Occipital lobe (tissue), 2 donors: Measurements from ENCODE around the gene MAP2K5. TPM values are rescaled to one million over a fixed set of nuclear protein-coding genes. Genes with fewer than 3 reads are reported as not detected.
"Not testable (repeated sequence)": the region's sequence is repeated elsewhere in the genome, so short reads cannot be mapped to it uniquely, and the experiment has no call there.

Experiments
- DNase-seq: peaks from one replicate; lab custom pipeline; 2025; lab: John Stamatoyannopoulos, UW
- total RNA-seq: library from RNA; depleted of rRNA; stranded (reverse); fragments of >200 nt; gene quantifications from one replicate; pipeline ENCODE4 v1.2.3, GENCODE V29; 2014

MAP2K5 gene
- total RNA-seq, 1 donor from 2014 or later = 12.8 TPM

DNA sequence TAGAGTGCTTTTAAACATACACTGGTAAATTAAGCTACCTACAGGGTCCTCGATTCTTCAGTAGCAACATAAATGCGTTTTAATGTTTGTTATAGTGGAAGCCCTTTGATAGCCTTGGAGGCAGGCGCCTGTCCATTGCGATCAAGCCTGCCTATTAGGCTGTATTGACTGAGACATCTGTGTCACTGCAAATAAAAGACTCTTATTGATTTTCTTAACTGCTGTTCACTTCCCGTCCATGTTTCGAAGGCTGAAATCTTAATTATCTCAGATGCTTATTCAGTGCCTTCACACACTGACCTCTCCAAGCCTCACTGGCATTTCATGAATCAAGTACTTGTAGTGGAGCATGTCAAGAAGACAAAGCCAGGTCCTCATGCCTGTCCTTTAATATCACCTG, 51.1 kb downstream of the MAP2K5 start:
- no peak for DNase-seq

GRCh38 chr15:67594770-67595169, 52.3 kb downstream of the MAP2K5 start:
- DNase-seq = no peak

- no peak for DNase-seq
Measured at GRCh38 chr15:67595572-67595971, 53.1 kb downstream of the MAP2K5 start.

DNA sequence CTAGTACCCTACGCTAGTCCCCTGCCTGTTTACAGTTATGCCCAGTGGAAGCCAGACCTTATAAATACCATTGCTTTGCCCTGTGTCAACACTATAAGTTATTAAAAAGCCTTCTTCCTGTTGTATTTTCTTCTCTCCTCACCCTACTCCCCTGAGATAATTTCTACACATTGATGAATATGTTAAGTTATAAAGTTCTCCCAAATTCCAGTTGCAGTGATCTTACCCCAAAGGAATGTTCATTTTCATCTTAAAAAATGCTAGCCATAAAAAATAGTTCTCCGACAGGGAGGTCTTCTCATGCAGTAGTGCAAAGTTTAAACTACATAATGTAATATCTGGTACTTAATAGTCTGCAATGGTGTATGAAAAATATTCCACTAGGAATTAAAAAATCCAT, 58.6 kb downstream of the MAP2K5 start:
- DNase-seq = no peak

- DNase-seq = no peak
Measured at GRCh38 chr15:67603063-67603462, 60.6 kb downstream of the MAP2K5 start.

DNA sequence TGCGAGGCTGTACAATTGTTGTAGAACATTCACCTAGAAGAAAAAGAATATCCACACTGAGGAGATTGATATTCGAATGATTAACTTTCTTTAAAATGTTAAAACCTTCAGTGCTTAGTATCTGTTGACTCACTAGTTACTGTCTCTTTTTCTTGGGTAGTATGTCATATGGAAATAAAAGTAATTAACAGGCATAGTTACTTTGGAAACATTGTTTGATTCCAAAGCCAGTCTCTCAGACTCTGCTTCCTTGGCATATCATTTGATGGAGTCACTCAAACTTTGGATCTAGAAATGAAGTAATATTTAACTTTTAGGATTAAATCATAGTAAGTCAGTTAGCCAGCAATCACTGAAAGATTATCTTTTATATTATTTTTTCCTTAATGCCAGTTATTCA, 63.4 kb downstream of the MAP2K5 start:
- DNase-seq = no peak

DNA sequence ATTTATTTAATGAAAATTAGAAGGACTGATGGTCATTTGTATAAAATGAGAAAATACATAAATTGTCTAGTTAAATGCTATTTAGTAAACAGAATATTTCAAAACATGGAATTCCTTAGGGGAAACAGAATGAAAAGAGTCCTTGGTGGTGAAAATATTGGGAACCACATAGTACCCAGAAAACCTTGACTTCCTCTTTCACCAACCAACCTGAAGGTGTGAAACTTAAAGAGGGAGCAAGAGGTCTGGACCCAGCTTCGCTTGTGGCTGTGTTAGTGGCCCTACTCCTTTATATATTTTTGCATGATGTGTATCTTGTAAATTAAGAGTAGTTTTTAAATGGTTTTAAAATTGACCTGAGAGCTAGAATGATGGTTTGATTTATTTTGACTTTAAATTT, 64.2 kb downstream of the MAP2K5 start:
- DNase-seq = no peak

DNA sequence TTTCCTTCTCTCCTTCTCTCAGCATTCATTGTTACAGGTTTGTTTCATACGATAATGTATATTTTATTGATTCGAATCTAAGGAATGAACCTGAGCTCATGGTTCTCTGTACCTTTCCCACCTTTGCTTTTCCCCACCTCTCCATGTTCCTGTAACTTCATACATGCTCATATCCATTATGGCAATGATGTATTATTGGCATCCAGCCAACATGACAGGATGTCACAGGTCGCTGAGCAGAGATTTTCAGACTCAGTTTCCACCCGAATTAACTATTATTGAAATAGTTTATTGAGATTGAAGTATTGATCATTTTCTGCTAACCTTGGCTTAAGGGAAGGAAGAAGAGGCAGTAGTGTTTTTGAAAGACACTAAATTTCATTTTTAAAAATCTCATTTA, 64.8 kb downstream of the MAP2K5 start:
- DNase-seq = no peak

DNA sequence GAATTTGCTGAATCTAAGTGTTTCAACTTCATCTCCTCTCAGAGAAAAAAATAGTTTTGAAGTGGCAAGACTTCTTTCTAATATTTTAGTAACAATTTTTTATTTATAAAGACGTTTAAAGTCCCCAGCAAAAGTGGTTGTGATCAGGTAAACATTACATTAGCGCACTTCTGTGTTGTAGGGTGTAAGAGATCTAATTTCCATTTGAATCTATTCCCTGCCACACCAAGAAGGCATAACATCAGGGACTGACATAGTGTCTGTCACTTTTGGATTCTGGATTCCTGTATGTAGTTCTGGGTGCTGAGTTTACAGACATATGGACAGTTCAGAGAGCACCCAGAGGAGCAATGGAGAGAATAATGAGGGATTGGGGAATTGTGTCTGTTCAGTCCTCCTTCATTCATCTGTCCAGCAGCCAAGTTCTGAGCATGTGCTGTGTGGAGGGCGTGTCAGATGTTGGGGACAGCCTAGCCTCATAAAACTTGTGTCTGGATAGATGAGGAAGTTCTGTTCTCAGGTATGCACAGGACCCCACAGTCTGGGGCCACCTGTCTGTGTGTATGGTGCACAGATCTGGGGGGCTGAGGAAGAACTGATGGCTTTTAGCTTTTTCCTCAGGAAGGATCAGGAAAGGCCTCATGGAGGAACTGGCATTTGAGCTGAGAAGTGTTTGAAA, 65.6 kb downstream of the MAP2K5 start:
- DNase-seq = no peak

DNA sequence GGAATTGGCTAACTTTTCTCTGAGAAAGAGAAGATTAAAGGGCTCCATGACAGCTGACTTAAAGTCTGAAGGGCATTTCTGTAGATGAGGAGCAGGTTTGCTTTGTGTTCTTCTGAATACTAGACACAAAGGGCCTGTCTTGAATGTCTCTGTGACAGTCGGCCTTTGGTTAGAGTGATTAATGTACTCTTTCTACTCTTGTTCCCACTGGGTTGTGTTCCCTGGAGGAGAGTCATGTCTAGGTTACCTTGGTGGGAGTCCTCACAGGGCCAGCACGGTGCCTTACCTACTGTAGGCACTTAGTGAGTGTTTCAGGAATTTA, 66.1 kb downstream of the MAP2K5 start:
- DNase-seq = no peak

DNA sequence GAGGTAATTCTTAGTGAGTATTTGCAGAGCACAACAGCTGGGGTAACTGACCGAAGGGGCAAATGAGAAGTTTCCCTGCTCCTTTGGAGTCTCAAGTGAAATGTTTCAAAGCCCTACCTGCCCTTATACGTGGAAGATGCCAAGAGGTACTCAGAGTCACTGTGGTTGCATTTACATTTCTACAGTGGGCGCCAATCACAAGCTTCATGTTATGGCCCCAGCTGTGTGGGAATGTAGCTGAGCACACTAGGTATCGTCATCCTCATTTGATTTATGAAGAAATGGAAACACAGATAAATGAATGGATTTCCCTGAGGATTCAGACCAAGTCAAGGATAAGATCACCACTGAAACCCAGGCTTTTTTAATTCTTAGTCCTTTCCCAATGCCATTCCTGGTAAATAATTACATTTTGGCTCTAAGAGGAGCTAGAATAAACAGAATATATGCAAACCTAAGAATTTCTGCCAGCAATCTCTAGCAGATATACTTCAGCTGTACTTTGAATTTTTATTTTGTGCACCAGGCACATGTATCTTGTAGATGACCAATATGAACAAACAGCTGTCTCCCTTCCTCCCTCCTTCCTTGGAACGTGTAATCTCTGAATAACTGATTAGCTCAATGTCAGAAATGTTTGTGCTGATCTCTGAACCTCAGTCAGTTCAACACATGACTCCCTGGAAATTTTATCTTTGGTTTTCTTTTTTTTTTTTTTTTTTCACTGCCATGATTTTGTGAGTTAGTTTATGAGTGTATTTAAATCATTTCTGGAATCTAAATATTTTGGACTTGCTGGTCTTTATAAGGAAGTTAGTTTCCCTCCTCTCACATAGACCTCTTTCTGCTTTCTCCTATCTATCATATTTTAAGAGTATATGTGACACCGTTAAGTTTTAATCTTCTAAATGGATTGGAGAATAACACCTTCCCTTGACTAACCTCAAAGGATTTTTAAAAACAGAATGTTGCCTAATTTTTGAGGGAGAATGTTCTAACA, 69.2 kb downstream of the MAP2K5 start:
- DNase-seq = no peak

GRCh38 chr15:67613211-67613610, 70.7 kb downstream of the MAP2K5 start:
- DNase-seq = no peak

GRCh38 chr15:67613708-67614107, 71.2 kb downstream of the MAP2K5 start:
- DNase-seq = no peak

- DNase-seq = not testable (repeated sequence)
Measured at GRCh38 chr15:67615131-67615534, 72.6 kb downstream of the MAP2K5 start.

DNA sequence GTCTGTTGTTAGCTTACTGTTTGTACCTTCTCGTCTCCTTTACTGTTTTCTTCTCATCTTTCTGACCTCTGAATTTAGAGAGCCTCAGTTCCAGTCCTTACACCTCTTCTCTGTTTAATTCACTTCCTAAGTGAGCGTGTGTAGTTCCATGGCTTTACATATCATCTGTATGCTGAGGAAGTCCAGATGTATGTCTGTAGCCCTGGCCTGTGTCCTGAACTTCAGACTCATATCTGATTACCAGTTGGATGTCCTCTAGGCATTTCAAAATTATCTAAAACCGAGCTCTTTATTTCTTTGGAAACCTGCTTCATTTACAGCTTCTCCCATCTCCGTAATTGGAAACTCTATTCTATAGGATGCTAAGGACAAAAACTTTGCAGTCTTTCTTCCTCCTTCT, 75.8 kb downstream of the MAP2K5 start:
- DNase-seq = no peak

DNA sequence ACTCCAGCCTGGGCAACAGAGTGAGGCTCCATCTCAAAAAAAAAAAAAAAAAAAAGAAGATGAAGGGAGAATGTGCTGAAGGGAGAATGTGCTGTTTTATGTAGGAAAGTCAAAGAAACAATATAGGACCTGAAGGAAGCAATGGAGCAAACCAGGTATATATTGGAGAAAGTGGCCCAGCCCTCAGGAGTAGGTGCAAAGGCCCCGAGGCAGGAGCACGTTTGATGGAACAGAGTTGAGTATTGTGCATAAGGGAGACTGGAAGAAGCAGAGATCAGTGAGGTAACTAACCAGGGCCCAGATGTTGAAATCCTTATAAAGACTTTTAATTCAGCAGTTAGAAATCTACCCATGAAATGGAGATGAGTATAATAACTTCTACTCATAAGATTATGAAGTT, 79.6 kb downstream of the MAP2K5 start:
- DNase-seq = no peak

- DNase-seq = no peak
Measured at GRCh38 chr15:67632261-67632660, 89.8 kb downstream of the MAP2K5 start.

- DNase-seq = not testable (repeated sequence)
Measured at GRCh38 chr15:67635950-67636349, 93.4 kb downstream of the MAP2K5 start.

DNA sequence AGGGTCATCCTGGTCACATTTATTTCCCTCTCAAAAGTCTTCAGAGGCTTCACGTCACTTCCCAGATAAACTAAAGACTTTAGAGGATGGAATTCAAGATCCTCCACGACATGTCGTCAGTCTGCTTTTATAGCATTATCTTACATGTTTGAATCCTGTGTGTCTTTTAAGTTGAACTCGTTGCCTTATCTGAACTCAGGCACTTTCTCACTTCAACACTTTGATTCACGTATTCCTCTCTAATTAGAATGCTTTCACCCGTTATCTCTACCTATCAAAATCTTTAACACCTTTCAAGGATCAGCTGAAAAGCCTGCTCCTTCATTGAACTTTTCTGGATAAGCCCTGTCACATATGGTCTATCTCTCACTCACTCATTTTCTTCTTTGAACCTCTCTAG, 97.1 kb downstream of the MAP2K5 start:
- no peak for DNase-seq

- DNase-seq = no peak
Measured at GRCh38 chr15:67641453-67641852, 99.0 kb downstream of the MAP2K5 start.

DNA sequence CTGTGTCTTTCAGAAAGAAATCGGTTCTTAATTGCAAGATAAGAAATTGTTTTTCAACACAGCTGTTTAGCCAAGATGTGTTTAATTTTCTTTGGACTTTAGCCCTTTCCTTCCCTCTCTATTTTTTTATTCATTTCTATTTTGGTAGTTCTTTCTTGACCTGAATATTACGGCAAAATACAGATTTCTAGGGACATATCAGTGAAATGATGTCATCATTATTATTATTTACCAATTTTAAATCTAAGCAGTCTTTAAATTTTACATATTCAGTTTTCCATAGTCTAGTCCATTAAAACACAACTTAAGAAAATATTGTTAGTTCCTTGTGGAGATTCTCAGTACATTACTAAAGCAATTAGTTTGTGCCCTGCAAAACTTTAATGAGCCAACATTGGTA, 104.3 kb downstream of the MAP2K5 start:
- DNase-seq = no peak

DNA sequence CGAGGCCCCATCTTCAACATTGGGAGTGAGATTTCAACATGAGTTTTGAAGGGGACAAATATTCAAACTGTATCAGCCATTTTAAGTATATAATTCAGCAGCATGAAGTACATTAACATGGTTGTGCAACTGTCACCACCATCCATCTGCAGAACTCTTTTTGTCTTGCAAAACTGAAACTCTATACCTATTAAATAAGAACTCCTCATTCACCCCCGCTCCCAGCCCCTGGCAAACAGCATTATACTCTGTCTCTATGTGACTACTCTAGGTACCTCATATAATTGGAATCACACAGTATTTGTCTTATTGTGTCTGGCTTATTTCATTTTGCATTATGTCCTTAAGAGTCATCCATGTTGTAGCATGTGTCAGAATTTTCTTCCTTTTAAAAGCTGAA, 110.1 kb downstream of the MAP2K5 start:
- no peak for DNase-seq

GRCh38 chr15:67660446-67660845, 117.9 kb downstream of the MAP2K5 start:
- no peak for DNase-seq
